ENCODE results near the gene TMEM192.
A peak's percentile ranks its signal among the peaks of the same experiment; 100 is the strongest.
"Not testable (repeated sequence)": the region's sequence is repeated elsewhere in the genome, so short reads cannot be mapped to it uniquely, and the experiment has no call there.

TMEM192 gene

GRCh38 chr4:165095291-165095690, 17.4 kb downstream of the TMEM192 start:
- DNase-seq (ENCODE audit: low read depth): no peak
- TF ChIP-seq CTCF (IDR thresholded peaks at IDR 0.05; ENCODE audit: low read length, missing control alignments): no peak
- H3K4me3 ChIP-seq (replicated peaks; ENCODE audit: low read depth, low read length): no peak overlapping the region

GRCh38 chr4:165094873-165095272, 17.8 kb downstream of the TMEM192 start:
- no peak for DNase-seq (ENCODE audit: low read depth)
- TF ChIP-seq CTCF (IDR thresholded peaks at IDR 0.05; ENCODE audit: low read length, missing control alignments): no peak
- no peak overlapping the region for H3K4me3 ChIP-seq (replicated peaks; ENCODE audit: low read depth, low read length)

GRCh38 chr4:165092187-165092586, 20.5 kb downstream of the TMEM192 start:
- DNase-seq (ENCODE audit: low read depth); H3K4me3 ChIP-seq (replicated peaks; ENCODE audit: low read depth, low read length): not testable (repeated sequence)

GRCh38 chr4:165088366-165088765, 24.3 kb downstream of the TMEM192 start:
- no peak for DNase-seq (ENCODE audit: low read depth)
- no peak overlapping the region for H3K4me3 ChIP-seq (replicated peaks; ENCODE audit: low read depth, low read length)
- TF ChIP-seq CTCF (IDR thresholded peaks at IDR 0.05; ENCODE audit: low read length, missing control alignments): no peak

- no peak overlapping the region for H3K4me3 ChIP-seq (replicated peaks; ENCODE audit: low read depth, low read length)
- no peak for TF ChIP-seq CTCF (IDR thresholded peaks at IDR 0.05; ENCODE audit: low read length, missing control alignments)
- peak; percentile 61 for DNase-seq (ENCODE audit: low read depth)
Observed at GRCh38 chr4:165085946-165086345, 26.7 kb downstream of the TMEM192 start.

GRCh38 chr4:165084787-165085186, 27.9 kb downstream of the TMEM192 start:
- DNase-seq (ENCODE audit: low read depth); H3K4me3 ChIP-seq (replicated peaks; ENCODE audit: low read depth, low read length): not testable (repeated sequence)

GRCh38 chr4:165079476-165079875, 33.2 kb downstream of the TMEM192 start:
- no peak overlapping the region for H3K4me3 ChIP-seq (replicated peaks; ENCODE audit: low read depth, low read length)
- peak; percentile 48 for DNase-seq (ENCODE audit: low read depth)
- TF ChIP-seq CTCF (IDR thresholded peaks at IDR 0.05; ENCODE audit: low read length, missing control alignments): no peak

GRCh38 chr4:165077034-165077578, 35.6 kb downstream of the TMEM192 start:
- TF ChIP-seq CTCF (IDR thresholded peaks at IDR 0.05; ENCODE audit: low read length, missing control alignments): no peak

GRCh38 chr4:165073346-165073745, 39.3 kb downstream of the TMEM192 start:
- DNase-seq (ENCODE audit: low read depth); H3K4me3 ChIP-seq (replicated peaks; ENCODE audit: low read depth, low read length): not testable (repeated sequence)

More at GRCh38 chr4:165077034-165077578, 35.6 kb downstream of the TMEM192 start:
- DNase-seq (ENCODE audit: low read depth): no peak
- no peak overlapping the region for H3K4me3 ChIP-seq (replicated peaks; ENCODE audit: low read depth, low read length)

Measured in fibroblast of pulmonary artery (primary cell).